Esophagus muscularis mucosa (tissue), 4 donors: Measurements from ENCODE around the gene RAB19. TPM values are rescaled to one million over a fixed set of nuclear protein-coding genes. Genes with fewer than 3 reads are reported as not detected.

Source experiments
- DNase-seq: peaks from one replicate; pipeline ENCODE4 v3.0.0-alpha.2; 2017; ENCODE audit errors: extremely low spot score
- H3K27ac ChIP-seq, 4 donors: fragments of 200-600 bp; sonication (generic); replicated peaks in 1 of 4; 1 replicate in 3 of 4; 2 replicates in 1 of 4; pipeline ENCODE4 v1.5.1; 2016 to 2019; ENCODE audit warnings: mild to moderate bottlenecking in 1 of 4
- H3K27me3 ChIP-seq, 4 donors: fragments of 200-600 bp; sonication (generic); one replicate each; pipeline versions ENCODE4 v1.5.1 to v1.6.0; 2016 to 2019
- H3K36me3 ChIP-seq, 4 donors: fragments of 200-600 bp; sonication (generic); one replicate each; pipeline ENCODE4 v1.5.1; 2016 to 2019
- H3K4me1 ChIP-seq, 4 donors: fragments of 200-600 bp; sonication (generic); one replicate each; pipeline ENCODE4 v1.5.1; 2016 to 2019
- H3K4me3 ChIP-seq, 4 donors: fragments of 200-600 bp; sonication (generic); 1 replicate in 2 of 4; 2 replicates in 2 of 4; pipeline ENCODE4 v1.5.1; 2016 to 2019; ENCODE audit warnings: mild to moderate bottlenecking in 4 of 4, moderate library complexity in 1 of 4
- H3K9me3 ChIP-seq, 4 donors: fragments of 200-600 bp; sonication (generic); 1 replicate in 3 of 4; 2 replicates in 1 of 4; pipeline ENCODE4 v1.5.1; 2016 to 2019
- CTCF ChIP-seq, 3 experiments: fragments of 200-600 bp in 2 of 3; fragments of 450-650 bp in 1 of 3; sonication (generic) in 2 of 3; IDR thresholded peaks; one replicate each; pipeline ENCODE4 v1.5.1; 2017 to 2019; ENCODE audit warnings: antibody characterized with exemption in 3 of 3, mild to moderate bottlenecking in 2 of 3, moderate library complexity in 1 of 3
- EP300 ChIP-seq: sonication (generic); formaldehyde crosslinking; IDR thresholded peaks from one replicate; pipeline ENCODE4 v1.6.1; 2017; ENCODE audit warnings: antibody characterized with exemption
- POLR2A ChIP-seq: fragments of 450-650 bp; IDR thresholded peaks from one replicate; pipeline ENCODE4 v1.6.1; 2017; ENCODE audit warnings: antibody characterized with exemption, moderate library complexity, mild to moderate bottlenecking, low read depth
- POLR2AphosphoS5 ChIP-seq, 2 donors: sonication (generic); formaldehyde crosslinking; IDR thresholded peaks; one replicate each; pipeline ENCODE4 v1.6.1; 2017; ENCODE audit warnings: antibody characterized with exemption in 2 of 2
- WGBS: methylation state at CpG from one replicate; pipeline ENCODE4 v1.1.5; 2018; 5-methylcytosine and 5-hydroxymethylcytosine counted together
- intact Hi-C: fragments of 100-400 bp; cut with DNase I; formaldehyde crosslinking; loops from one replicate; pipeline ENCODE4 v1.15.1; 2023
- total RNA-seq, 4 donors: library from RNA; depleted of rRNA; stranded (reverse); fragments of >200 nt; gene quantifications; one replicate each; pipeline versions ENCODE4 v1.1.0 to v1.2.1, GENCODE V29; 2016

Gene RAB19
- total RNA-seq, 4 donors from 2014 or later = not detected

GRCh38 chr7:140433396-140433795, 29.5 kb downstream of the RAB19 start:
- H3K36me3 ChIP-seq = no peaks in the 10 kb centered on the region

GRCh38 chr7:140435252-140435895, 31.5 kb downstream of the RAB19 start:
- TF ChIP-seq CTCF (IDR thresholded peaks at IDR 0.05) (no peak), POLR2AphosphoS5 (IDR thresholded peaks at IDR 0.05) (no peak), POLR2A (no peak), EP300 (no peak)
- 56% methylated on average over 22 of the region's 51 CpGs for WGBS
- Histone ChIP-seq H3K9me3 (no peaks in the 10 kb centered on the region), H3K4me3 (peak overlapping the region; percentile 26 to 40 (median 38)), H3K27ac (no peak overlapping the region), H3K27me3 (no peaks in the 10 kb centered on the region), H3K4me1 (peaks cover 0 to 6% (median 2%) of the 10 kb centered on the region in 4 donors), H3K36me3 (no peaks in the 10 kb centered on the region)
- intact Hi-C loops = no loop called here
- no peak for DNase-seq

More at GRCh38 chr7:140433396-140433795, 29.5 kb downstream of the RAB19 start:
- Histone ChIP-seq H3K4me1 (peaks cover 0 to 6% (median 2%) of the 10 kb centered on the region in 4 donors), H3K27me3 (no peaks in the 10 kb centered on the region), H3K9me3 (no peaks in the 10 kb centered on the region), H3K4me3 (no peak overlapping the region), H3K27ac (no peak overlapping the region)
- DNase-seq = no peak
- intact Hi-C loops = no loop called here
- no peak for TF ChIP-seq CTCF (IDR thresholded peaks at IDR 0.05)
- TF ChIP-seq POLR2AphosphoS5 (IDR thresholded peaks at IDR 0.05) = no peak
- no peak for TF ChIP-seq EP300
- TF ChIP-seq POLR2A = no peak
- 91% methylated on average over 3 of the region's 3 CpGs for WGBS

GRCh38 chr7:140439359-140439758, 35.5 kb downstream of the RAB19 start:
- no peaks in the 10 kb centered on the region for H3K9me3 ChIP-seq
- intact Hi-C loops = no loop called here
- no peaks in the 10 kb centered on the region for H3K36me3 ChIP-seq
- 80% methylated on average over 3 of the region's 3 CpGs for WGBS
- no peak overlapping the region for H3K27ac ChIP-seq
- no peak for DNase-seq
- peaks cover 0 to 6% (median 2%) of the 10 kb centered on the region in 4 donors for H3K4me1 ChIP-seq
- H3K27me3 ChIP-seq = no peaks in the 10 kb centered on the region
- no peak for TF ChIP-seq POLR2A
- no peak for TF ChIP-seq POLR2AphosphoS5 (IDR thresholded peaks at IDR 0.05)
- TF ChIP-seq EP300 = no peak
- TF ChIP-seq CTCF (IDR thresholded peaks at IDR 0.05) = no peak
- no peak overlapping the region for H3K4me3 ChIP-seq

- Histone ChIP-seq H3K4me3 (no peak overlapping the region), H3K9me3 (no peaks in the 10 kb centered on the region), H3K36me3 (no peaks in the 10 kb centered on the region), H3K27ac (no peak overlapping the region), H3K27me3 (no peaks in the 10 kb centered on the region), H3K4me1 (peaks cover 0 to under 1% (median 0%) of the 10 kb centered on the region in 4 donors)
- no peak for TF ChIP-seq POLR2A
- TF ChIP-seq EP300 = no peak
- DNase-seq = no peak
- intact Hi-C loops = no loop called here
- 100% methylated on average over 3 of the region's 3 CpGs for WGBS
Measured at GRCh38 chr7:140440593-140440992, 36.7 kb downstream of the RAB19 start.

GRCh38 chr7:140441519-140441918, 37.7 kb downstream of the RAB19 start:
- no peaks in the 10 kb centered on the region for H3K36me3 ChIP-seq
- H3K4me1 ChIP-seq = no peaks in the 10 kb centered on the region
- WGBS = 70% methylated on average over 2 of the region's 2 CpGs
- H3K9me3 ChIP-seq = no peaks in the 10 kb centered on the region
- H3K4me3 ChIP-seq = no peak overlapping the region
- H3K27me3 ChIP-seq = no peaks in the 10 kb centered on the region
- DNase-seq = no peak
- no peak overlapping the region for H3K27ac ChIP-seq
- TF ChIP-seq POLR2A (no peak), EP300 (no peak), CTCF (IDR thresholded peaks at IDR 0.05) (no peak), POLR2AphosphoS5 (IDR thresholded peaks at IDR 0.05) (no peak)
- intact Hi-C loops = no loop called here
